HG02623 (cell line): ENCODE measurements around the gene RPH3AL.

Source experiments
- ATAC-seq: cut with Tn5 transposase; IDR thresholded peaks from one replicate; pipeline ENCODE4 v1.9.1; 2021; ENCODE audit warnings: moderate library complexity; ENCODE audit not compliant: unreplicated experiment

Gene RPH3AL

GRCh38 chr17:353838-354234, 1.2 kb upstream of the RPH3AL start:
- ATAC-seq: no peak

- ATAC-seq: no peak
Observed at GRCh38 chr17:353213-353837, 718 bp upstream of the RPH3AL start.

GRCh38 chr17:351875-352420, 659 bp downstream of the RPH3AL start:
- no peak for ATAC-seq

GRCh38 chr17:351449-351738, 1.2 kb downstream of the RPH3AL start:
- ATAC-seq: no peak

GRCh38 chr17:350706-351448, 1.7 kb downstream of the RPH3AL start:
- no peak for ATAC-seq

GRCh38 chr17:349666-350065, 2.9 kb downstream of the RPH3AL start:
- ATAC-seq: no peak

- no peak for ATAC-seq
Observed at GRCh38 chr17:348692-349425, 3.7 kb downstream of the RPH3AL start.

GRCh38 chr17:348012-348411, 4.6 kb downstream of the RPH3AL start:
- ATAC-seq: no peak

GRCh38 chr17:347309-347899, 5.2 kb downstream of the RPH3AL start:
- no peak for ATAC-seq

- ATAC-seq: no peak
Observed at GRCh38 chr17:345992-346785, 6.4 kb downstream of the RPH3AL start.

GRCh38 chr17:345261-345660, 7.3 kb downstream of the RPH3AL start:
- ATAC-seq: no peak

GRCh38 chr17:343875-344752, 8.5 kb downstream of the RPH3AL start:
- ATAC-seq: no peak

- no peak for ATAC-seq
Observed at GRCh38 chr17:343211-343610, 9.4 kb downstream of the RPH3AL start.

- ATAC-seq: no peak
Observed at GRCh38 chr17:340074-340473, 12.5 kb downstream of the RPH3AL start.

GRCh38 chr17:339193-340061, 13.2 kb downstream of the RPH3AL start:
- no peak for ATAC-seq

GRCh38 chr17:338442-339192, 14.0 kb downstream of the RPH3AL start:
- ATAC-seq: no peak

GRCh38 chr17:337866-338265, 14.7 kb downstream of the RPH3AL start:
- ATAC-seq: no peak

GRCh38 chr17:337453-337852, 15.2 kb downstream of the RPH3AL start:
- no peak for ATAC-seq
